Measurements from ENCODE around the gene ATG14. TPM values are rescaled to one million over a fixed set of nuclear protein-coding genes. Genes with fewer than 3 reads are reported as not detected.

The ATG14 gene
- total RNA-seq, 1 experiment from 2014 or later: 8.1 TPM

DNA sequence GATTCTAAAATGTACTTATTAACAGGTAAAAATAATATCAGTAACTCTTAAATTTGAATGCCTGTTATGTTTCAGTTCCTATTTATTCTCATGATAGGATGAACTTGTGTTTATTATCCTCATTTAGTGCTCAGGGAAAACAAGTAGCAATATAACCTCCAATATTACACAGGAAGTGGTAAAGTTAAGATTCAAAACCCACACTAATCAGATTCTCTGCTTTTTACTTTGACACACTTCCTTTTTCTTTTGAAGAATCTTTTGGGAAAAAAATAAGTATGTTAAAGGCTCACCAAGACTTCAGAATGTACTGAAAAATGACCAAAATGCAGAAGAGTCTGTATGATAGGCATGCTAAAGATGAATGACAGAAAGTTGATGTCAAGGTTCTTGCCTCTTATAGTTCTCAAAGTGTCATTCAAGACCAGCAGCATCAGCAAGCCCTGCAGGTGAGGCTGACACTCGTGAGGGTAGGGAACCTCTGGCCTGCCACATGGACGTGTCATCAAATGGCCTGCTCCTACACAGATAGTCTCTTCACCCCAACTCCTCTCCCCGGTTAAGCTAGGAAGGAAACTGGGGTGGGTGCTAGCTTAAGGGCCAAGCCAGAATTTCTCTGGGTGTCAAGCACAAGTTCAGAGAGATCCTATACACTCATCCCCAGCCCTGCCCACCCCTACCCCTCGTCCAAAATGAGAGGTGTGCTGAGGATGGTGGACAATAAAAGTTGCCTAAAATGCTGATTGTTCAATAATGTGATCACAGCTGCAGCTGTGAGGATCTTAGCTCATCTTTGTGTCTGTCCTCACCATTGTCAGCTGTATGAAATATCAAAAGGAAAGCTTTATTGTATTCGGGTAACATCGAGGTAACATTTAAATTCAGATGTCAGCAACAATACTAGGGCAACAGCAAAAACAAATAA is 22.5 kb upstream of the ATG14 start:
- BruUV-seq (replicated peaks): no TSS peak
- CTCF ChIA-PET: interaction anchor here (0.7 to 1.6 kb wide), 2 partner anchors 10 to 619 kb away, joined by 3 to 4 read pairs; no protein-coding TSS in a partner anchor
- intact Hi-C loops (cut with micrococcal nuclease; ENCODE audit: unreplicated experiment): loop anchor here (10.0 kb wide), 2 partner anchors 189 to 221 kb away; no protein-coding TSS in a partner anchor
- TF ChIP-seq, protein P1, sequence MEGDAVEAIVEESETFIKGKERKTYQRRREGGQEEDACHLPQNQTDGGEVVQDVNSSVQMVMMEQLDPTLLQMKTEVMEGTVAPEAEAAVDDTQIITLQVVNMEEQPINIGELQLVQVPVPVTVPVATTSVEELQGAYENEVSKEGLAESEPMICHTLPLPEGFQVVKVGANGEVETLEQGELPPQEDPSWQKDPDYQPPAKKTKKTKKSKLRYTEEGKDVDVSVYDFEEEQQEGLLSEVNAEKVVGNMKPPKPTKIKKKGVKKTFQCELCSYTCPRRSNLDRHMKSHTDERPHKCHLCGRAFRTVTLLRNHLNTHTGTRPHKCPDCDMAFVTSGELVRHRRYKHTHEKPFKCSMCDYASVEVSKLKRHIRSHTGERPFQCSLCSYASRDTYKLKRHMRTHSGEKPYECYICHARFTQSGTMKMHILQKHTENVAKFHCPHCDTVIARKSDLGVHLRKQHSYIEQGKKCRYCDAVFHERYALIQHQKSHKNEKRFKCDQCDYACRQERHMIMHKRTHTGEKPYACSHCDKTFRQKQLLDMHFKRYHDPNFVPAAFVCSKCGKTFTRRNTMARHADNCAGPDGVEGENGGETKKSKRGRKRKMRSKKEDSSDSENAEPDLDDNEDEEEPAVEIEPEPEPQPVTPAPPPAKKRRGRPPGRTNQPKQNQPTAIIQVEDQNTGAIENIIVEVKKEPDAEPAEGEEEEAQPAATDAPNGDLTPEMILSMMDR (IDR thresholded peaks at IDR 0.05; ENCODE audit: unreplicated experiment): no peak
- no peaks in the 10 kb centered on the region for H3K36me3 Mint-ChIP-seq (ENCODE audit: insufficient read depth, unreplicated experiment)
- peaks cover 7% of the 10 kb centered on the region for H3K4me1 Mint-ChIP-seq (ENCODE audit: low read depth, unreplicated experiment)
- no peak overlapping the region for H3K27ac Mint-ChIP-seq (ENCODE audit: unreplicated experiment)
- DNase-seq: no peak
- H3K9me3 Mint-ChIP-seq (ENCODE audit: low read depth, unreplicated experiment): no peaks in the 10 kb centered on the region
- no peaks in the 10 kb centered on the region for H3K27me3 Mint-ChIP-seq (ENCODE audit: unreplicated experiment)
- H3K4me3 Mint-ChIP-seq (ENCODE audit: low read depth, unreplicated experiment): no peak overlapping the region

DNA sequence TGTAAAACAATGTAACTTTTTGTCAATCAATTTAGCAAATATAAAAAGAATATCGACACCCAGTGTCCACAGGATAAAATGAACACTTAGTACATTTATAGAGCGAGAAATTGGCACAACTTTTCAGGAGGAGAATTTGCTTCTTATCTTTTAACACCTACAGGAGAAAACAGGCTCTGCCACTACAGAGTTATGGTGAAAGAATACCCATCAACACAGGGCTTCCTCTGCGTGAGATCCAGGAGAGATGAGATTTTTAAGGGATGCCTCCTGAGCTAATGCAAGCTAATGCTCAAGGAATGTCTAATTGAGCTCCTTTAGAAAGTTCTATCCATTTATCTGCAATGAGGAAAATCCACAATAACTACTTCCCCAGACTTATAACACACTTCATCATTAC is 21.0 kb upstream of the ATG14 start:
- H3K36me3 Mint-ChIP-seq (ENCODE audit: insufficient read depth, unreplicated experiment): no peaks in the 10 kb centered on the region
- no peaks in the 10 kb centered on the region for H3K9me3 Mint-ChIP-seq (ENCODE audit: low read depth, unreplicated experiment)
- TF ChIP-seq, protein P1 (IDR thresholded peaks at IDR 0.05; ENCODE audit: unreplicated experiment): no peak
- no peak overlapping the region for H3K4me3 Mint-ChIP-seq (ENCODE audit: low read depth, unreplicated experiment)
- no peak for DNase-seq
- H3K27ac Mint-ChIP-seq (ENCODE audit: unreplicated experiment): no peak overlapping the region
- H3K27me3 Mint-ChIP-seq (ENCODE audit: unreplicated experiment): no peaks in the 10 kb centered on the region
- no TSS peak for BruUV-seq (replicated peaks)
- CTCF ChIA-PET: interaction anchor here (0.6 to 1.0 kb wide), 3 partner anchors 22 to 1105 kb away, joined by 3 to 4 read pairs (median 3); no protein-coding TSS in a partner anchor
- intact Hi-C loops (cut with micrococcal nuclease; ENCODE audit: unreplicated experiment): loop anchor here (10.0 kb wide), 2 partner anchors 188 to 222 kb away; no protein-coding TSS in a partner anchor
- peaks cover 7% of the 10 kb centered on the region for H3K4me1 Mint-ChIP-seq (ENCODE audit: low read depth, unreplicated experiment)

DNA sequence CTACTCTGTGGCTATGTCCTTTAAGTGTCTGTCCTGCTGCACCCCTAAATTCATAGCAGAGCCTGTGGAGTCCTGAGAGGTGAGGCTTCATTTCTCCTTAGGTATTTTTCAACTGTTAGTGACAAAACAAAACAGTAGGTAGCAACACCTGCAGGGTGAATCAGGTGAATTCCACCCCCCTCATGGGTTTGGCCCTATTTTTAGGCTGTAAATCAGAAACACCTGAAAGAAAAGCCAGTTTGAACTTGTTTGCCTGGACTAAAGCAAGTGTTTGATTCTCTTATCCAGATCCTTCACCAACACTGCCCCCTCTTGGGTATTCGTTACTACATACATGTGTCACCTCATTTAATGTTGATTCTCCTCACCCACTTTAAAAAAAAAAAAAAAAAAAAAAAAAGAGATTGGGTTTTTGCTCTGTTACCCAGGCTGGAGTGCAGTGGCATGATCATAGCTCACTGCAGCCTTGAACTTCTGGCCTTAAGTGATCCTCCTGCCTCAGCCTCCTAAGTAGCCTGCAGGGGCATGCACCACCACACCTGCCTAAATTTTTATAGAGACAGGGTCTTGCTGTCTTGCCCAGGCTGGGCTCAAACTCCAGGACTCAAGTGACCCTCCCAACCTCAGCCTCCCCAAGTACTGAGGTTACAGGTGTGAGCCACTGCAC is 18.5 kb upstream of the ATG14 start:
- Mint-ChIP-seq H3K4me3 (ENCODE audit: low read depth, unreplicated experiment) (no peak overlapping the region), H3K36me3 (ENCODE audit: insufficient read depth, unreplicated experiment) (no peaks in the 10 kb centered on the region), H3K4me1 (ENCODE audit: low read depth, unreplicated experiment) (peaks cover 13% of the 10 kb centered on the region), H3K27me3 (ENCODE audit: unreplicated experiment) (no peaks in the 10 kb centered on the region), H3K9me3 (ENCODE audit: low read depth, unreplicated experiment) (no peaks in the 10 kb centered on the region), H3K27ac (ENCODE audit: unreplicated experiment) (no peak overlapping the region)
- peak; percentile 62 for DNase-seq
- CTCF ChIA-PET: interaction anchor here (0.6 kb wide), 1 partner anchor 35 kb away, joined by 4 read pairs; no protein-coding TSS in a partner anchor
- TF ChIP-seq, protein P1 (IDR thresholded peaks at IDR 0.05; ENCODE audit: unreplicated experiment): peak; percentile 25
- no TSS peak for BruUV-seq (replicated peaks)
- intact Hi-C loops (cut with micrococcal nuclease; ENCODE audit: unreplicated experiment): loop anchor here (1.0 to 10.0 kb wide), 3 partner anchors 185 to 225 kb away; no protein-coding TSS in a partner anchor

DNA sequence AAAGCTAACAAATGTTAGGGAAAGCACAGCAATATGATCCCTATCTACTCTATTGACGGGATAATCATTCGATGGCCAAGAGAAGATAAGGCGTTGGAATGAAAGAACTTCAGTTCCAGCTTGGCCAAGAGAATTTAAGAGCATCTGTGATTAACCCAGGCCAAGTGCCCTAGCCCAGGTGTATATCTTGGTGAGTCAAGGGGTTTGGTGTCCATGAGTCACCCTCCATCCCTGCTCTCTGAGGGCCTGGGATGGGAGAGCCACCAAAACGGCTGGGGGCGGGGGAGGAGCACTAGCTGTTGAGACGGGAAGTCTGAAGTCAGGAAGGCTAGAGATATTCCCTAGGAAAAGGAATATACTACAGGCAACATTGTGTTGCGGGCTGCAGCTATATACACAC is 15.8 kb upstream of the ATG14 start:
- TF ChIP-seq, protein P1 (IDR thresholded peaks at IDR 0.05; ENCODE audit: unreplicated experiment): no peak
- H3K36me3 Mint-ChIP-seq (ENCODE audit: insufficient read depth, unreplicated experiment): no peaks in the 10 kb centered on the region
- BruUV-seq (replicated peaks): no TSS peak
- no peaks in the 10 kb centered on the region for H3K9me3 Mint-ChIP-seq (ENCODE audit: low read depth, unreplicated experiment)
- peaks cover 13% of the 10 kb centered on the region for H3K4me1 Mint-ChIP-seq (ENCODE audit: low read depth, unreplicated experiment)
- no peaks in the 10 kb centered on the region for H3K27me3 Mint-ChIP-seq (ENCODE audit: unreplicated experiment)
- DNase-seq: peak; percentile 43
- H3K27ac Mint-ChIP-seq (ENCODE audit: unreplicated experiment): no peak overlapping the region
- no peak overlapping the region for H3K4me3 Mint-ChIP-seq (ENCODE audit: low read depth, unreplicated experiment)
- CTCF ChIA-PET: interaction anchor here (0.6 to 0.7 kb wide), 5 partner anchors 146 to 417 kb away, joined by 3 to 5 read pairs (median 4); no protein-coding TSS in a partner anchor
- intact Hi-C loops (cut with micrococcal nuclease; ENCODE audit: unreplicated experiment): no loop called here
